ENCODE results near the gene ZFP36L1.

ZFP36L1 gene

GRCh38 chr14:68813318-68813838, 20.5 kb upstream of the ZFP36L1 start:
- TF ChIP-seq ZNF70 (CRISPR knock-in tag; IDR thresholded peaks at IDR 0.05) (no peak), CSDC2 (CRISPR knock-in tag; IDR thresholded peaks at IDR 0.05) (no peak), ZFP30 (CRISPR knock-in tag; IDR thresholded peaks at IDR 0.05) (no peak), PPARA (CRISPR knock-in tag; IDR thresholded peaks at IDR 0.05; ENCODE audit: borderline replicate concordance) (no peak), GLIS3 (CRISPR knock-in tag; IDR thresholded peaks at IDR 0.05) (no peak), ZFP3 (CRISPR knock-in tag; IDR thresholded peaks at IDR 0.05) (no peak), CREB5 (CRISPR knock-in tag; IDR thresholded peaks at IDR 0.05; ENCODE audit: low read depth) (no peak), CSRNP3 (CRISPR knock-in tag; IDR thresholded peaks at IDR 0.05) (no peak), ZNF8 (CRISPR knock-in tag; IDR thresholded peaks at IDR 0.05) (no peak), OSR1 (CRISPR knock-in tag; IDR thresholded peaks at IDR 0.05) (no peak), TOX (CRISPR knock-in tag; IDR thresholded peaks at IDR 0.05; ENCODE audit: borderline replicate concordance) (no peak)
- ATAC-seq = no peak

- no peak for ATAC-seq
- TF ChIP-seq ISL1 (CRISPR knock-in tag; IDR thresholded peaks at IDR 0.05) = no peak
- no peak for TF ChIP-seq TOX (CRISPR knock-in tag; IDR thresholded peaks at IDR 0.05; ENCODE audit: borderline replicate concordance)
- TF ChIP-seq ARNTL (CRISPR knock-in tag; IDR thresholded peaks at IDR 0.05; ENCODE audit: borderline replicate concordance, low read depth) = no peak
- no peak for TF ChIP-seq ESRRG (CRISPR knock-in tag; IDR thresholded peaks at IDR 0.05)
- TF ChIP-seq TSHZ2 (CRISPR knock-in tag; IDR thresholded peaks at IDR 0.05) = no peak
- TF ChIP-seq TCF4 (CRISPR knock-in tag; IDR thresholded peaks at IDR 0.05; ENCODE audit: borderline replicate concordance) = no peak
- no peak for TF ChIP-seq ZNF8 (CRISPR knock-in tag; IDR thresholded peaks at IDR 0.05)
- no peak for TF ChIP-seq ZNF565 (CRISPR knock-in tag; conservative IDR thresholded peaks at IDR 0.05; ENCODE audit: low read depth)
These were observed 18.3 kb upstream of the ZFP36L1 start for GRCh38 chr14:68811171-68811570.

- ATAC-seq = no peak
- TF ChIP-seq SNAI2 (CRISPR knock-in tag; IDR thresholded peaks at IDR 0.05) (no peak), PATZ1 (CRISPR knock-in tag; IDR thresholded peaks at IDR 0.05; ENCODE audit: borderline replicate concordance) (no peak), POU6F1 (CRISPR knock-in tag; IDR thresholded peaks at IDR 0.05; ENCODE audit: borderline replicate concordance, low read depth) (no peak), GLIS3 (CRISPR knock-in tag; IDR thresholded peaks at IDR 0.05) (no peak), ZFP30 (CRISPR knock-in tag; IDR thresholded peaks at IDR 0.05) (no peak), ZNF8 (CRISPR knock-in tag; IDR thresholded peaks at IDR 0.05) (no peak), CREB5 (CRISPR knock-in tag; IDR thresholded peaks at IDR 0.05; ENCODE audit: low read depth) (no peak), BACH2 (CRISPR knock-in tag; IDR thresholded peaks at IDR 0.05; ENCODE audit: borderline replicate concordance) (no peak), PPARA (CRISPR knock-in tag; IDR thresholded peaks at IDR 0.05; ENCODE audit: borderline replicate concordance) (no peak), ZC3H10 (CRISPR knock-in tag; IDR thresholded peaks at IDR 0.05) (no peak), ESRRG (CRISPR knock-in tag; IDR thresholded peaks at IDR 0.05) (no peak), ARNTL (CRISPR knock-in tag; IDR thresholded peaks at IDR 0.05; ENCODE audit: borderline replicate concordance, low read depth) (no peak), ZNF70 (CRISPR knock-in tag; IDR thresholded peaks at IDR 0.05) (no peak), CSDC2 (CRISPR knock-in tag; IDR thresholded peaks at IDR 0.05) (no peak), TSHZ2 (CRISPR knock-in tag; IDR thresholded peaks at IDR 0.05) (no peak), TCF4 (CRISPR knock-in tag; IDR thresholded peaks at IDR 0.05; ENCODE audit: borderline replicate concordance) (no peak)
These were observed 17.6 kb upstream of the ZFP36L1 start for GRCh38 chr14:68810173-68811153.

Measured in SK-N-SH treated with all-trans-retinoic acid at 6 μM for 48 hours (cell line).